Measurements from ENCODE around the gene TNS2. TPM values are rescaled to one million over a fixed set of nuclear protein-coding genes. Genes with fewer than 3 reads are reported as not detected.
A peak's percentile ranks its signal among the peaks of the same experiment; 100 is the strongest.
"Not testable (repeated sequence)": the region's sequence is repeated elsewhere in the genome, so short reads cannot be mapped to it uniquely, and the experiment has no call there.

TNS2 gene
- total RNA-seq, 2 experiments from 2014 or later, result 1.0 to 1.4 TPM

- Mint-ChIP-seq H3K36me3 (ENCODE audit: low read depth) (peaks cover 56% of the 10 kb centered on the region), H3K9me3 (ENCODE audit: insufficient read depth) (no peaks in the 10 kb centered on the region), H3K27ac (no peak overlapping the region), H3K4me3 (no peak overlapping the region), H3K27me3 (ENCODE audit: low read depth) (no peaks in the 10 kb centered on the region), H3K4me1 (ENCODE audit: low read depth) (peaks cover 54% of the 10 kb centered on the region)
- CTCF ChIA-PET, result no interaction called here
- DNase-seq (no peak), ATAC-seq (no peak)
- POLR2A ChIA-PET, result no interaction called here
These were observed 36.9 kb upstream of the TNS2 start for GRCh38 chr12:53012928-53013327.

- ATAC-seq (no peak), DNase-seq (no peak)
- POLR2A ChIA-PET, result interaction anchor here (0.6 to 1.0 kb wide), 3 partner anchors 9 to 442 kb away, joined by 4 read pairs; partner anchors contain the start of gene EIF4B
- H3K27me3 Mint-ChIP-seq (ENCODE audit: low read depth), result no peaks in the 10 kb centered on the region
- no peak overlapping the region for H3K4me3 Mint-ChIP-seq
- no peak overlapping the region for H3K27ac Mint-ChIP-seq
- H3K36me3 Mint-ChIP-seq (ENCODE audit: low read depth), result peaks cover 60% of the 10 kb centered on the region
- H3K9me3 Mint-ChIP-seq (ENCODE audit: insufficient read depth), result no peaks in the 10 kb centered on the region
- CTCF ChIA-PET, result interaction anchor here (0.6 to 1.3 kb wide), 3 partner anchors 31 to 501 kb away, joined by 3 read pairs; no protein-coding TSS in a partner anchor
- peaks cover 39% of the 10 kb centered on the region for H3K4me1 Mint-ChIP-seq (ENCODE audit: low read depth)
These were observed 35.2 kb upstream of the TNS2 start for GRCh38 chr12:53014709-53015108.

GRCh38 chr12:53025250-53025649 lies 24.6 kb upstream of the TNS2 start:
- Mint-ChIP-seq H3K4me3 (no peak overlapping the region), H3K36me3 (ENCODE audit: low read depth) (peaks cover 58% of the 10 kb centered on the region), H3K27me3 (ENCODE audit: low read depth) (no peaks in the 10 kb centered on the region), H3K27ac (no peak overlapping the region), H3K9me3 (ENCODE audit: insufficient read depth) (no peaks in the 10 kb centered on the region), H3K4me1 (ENCODE audit: low read depth) (no peaks in the 10 kb centered on the region)
- no peak for DNase-seq
- ChIA-PET CTCF (interaction anchor here (1.2 to 1.7 kb wide), 6 partner anchors 13 to 296 kb away, joined by 3 to 8 read pairs (median 4); partner anchors contain the start of gene AAAS), POLR2A (no interaction called here)
- no peak for ATAC-seq

- CTCF ChIA-PET, result interaction anchor here (0.7 to 1.9 kb wide), 3 partner anchors 9 to 39 kb away, joined by 3 to 6 read pairs (median 5); no protein-coding TSS in a partner anchor
- POLR2A ChIA-PET, result not testable (repeated sequence)
- H3K36me3 Mint-ChIP-seq (ENCODE audit: low read depth), result peaks cover 60% of the 10 kb centered on the region
These were observed 22.9 kb upstream of the TNS2 start for GRCh38 chr12:53027014-53027413.

GRCh38 chr12:53031616-53032015 lies 18.2 kb upstream of the TNS2 start:
- CTCF ChIA-PET, result interaction anchor here (1.4 kb wide), 2 partner anchors 14 to 16 kb away, joined by 4 read pairs; no protein-coding TSS in a partner anchor
- no peaks in the 10 kb centered on the region for H3K9me3 Mint-ChIP-seq (ENCODE audit: insufficient read depth)
- H3K27ac Mint-ChIP-seq, result no peak overlapping the region

More at GRCh38 chr12:53027014-53027413, 22.9 kb upstream of the TNS2 start:
- not testable (repeated sequence) for H3K27me3 Mint-ChIP-seq (ENCODE audit: low read depth); H3K4me3 Mint-ChIP-seq; H3K9me3 Mint-ChIP-seq (ENCODE audit: insufficient read depth); DNase-seq; H3K4me1 Mint-ChIP-seq (ENCODE audit: low read depth); ATAC-seq; H3K27ac Mint-ChIP-seq

GRCh38 chr12:53033832-53034231 lies 16.0 kb upstream of the TNS2 start:
- Mint-ChIP-seq H3K36me3 (ENCODE audit: low read depth) (peaks cover 66% of the 10 kb centered on the region), H3K4me1 (ENCODE audit: low read depth) (peaks cover 27% of the 10 kb centered on the region)
- H3K4me3 Mint-ChIP-seq; H3K27me3 Mint-ChIP-seq (ENCODE audit: low read depth); H3K27ac Mint-ChIP-seq; ATAC-seq; H3K9me3 Mint-ChIP-seq (ENCODE audit: insufficient read depth); DNase-seq; POLR2A ChIA-PET: not testable (repeated sequence)
- CTCF ChIA-PET, result interaction anchor here (0.7 to 1.0 kb wide), 2 partner anchors 12 to 32 kb away, joined by 3 read pairs; no protein-coding TSS in a partner anchor

More at GRCh38 chr12:53031616-53032015, 18.2 kb upstream of the TNS2 start:
- no peak for ATAC-seq
- H3K27me3 Mint-ChIP-seq (ENCODE audit: low read depth), result no peaks in the 10 kb centered on the region
- POLR2A ChIA-PET, result no interaction called here
- H3K4me1 Mint-ChIP-seq (ENCODE audit: low read depth), result peaks cover 7% of the 10 kb centered on the region
- DNase-seq, result no peak
- H3K36me3 Mint-ChIP-seq (ENCODE audit: low read depth), result peaks cover 64% of the 10 kb centered on the region
- H3K4me3 Mint-ChIP-seq, result no peak overlapping the region

- CTCF ChIA-PET, result interaction anchor here (1.0 kb wide), 1 partner anchor 31 kb away, joined by 3 read pairs; no protein-coding TSS in a partner anchor
- H3K9me3 Mint-ChIP-seq (ENCODE audit: insufficient read depth), result no peaks in the 10 kb centered on the region
- peak overlapping the region; percentile 77 for H3K27ac Mint-ChIP-seq
- H3K27me3 Mint-ChIP-seq (ENCODE audit: low read depth), result no peaks in the 10 kb centered on the region
- H3K4me1 Mint-ChIP-seq (ENCODE audit: low read depth), result peaks cover 34% of the 10 kb centered on the region
- ATAC-seq (no peak), DNase-seq (no peak)
- H3K4me3 Mint-ChIP-seq, result no peak overlapping the region
- POLR2A ChIA-PET, result no interaction called here
- H3K36me3 Mint-ChIP-seq (ENCODE audit: low read depth), result peaks cover 72% of the 10 kb centered on the region
These were observed 15.4 kb upstream of the TNS2 start for GRCh38 chr12:53034459-53034858.

- ChIA-PET CTCF (interaction anchor here (1.8 to 3.3 kb wide), 3 partner anchors 10 to 66 kb away, joined by 5 to 18 read pairs (median 11); partner anchors contain the start of genes EIF4B and SOAT2), POLR2A (no interaction called here)
- ATAC-seq, result no peak
- Mint-ChIP-seq H3K9me3 (ENCODE audit: insufficient read depth) (no peaks in the 10 kb centered on the region), H3K4me1 (ENCODE audit: low read depth) (peaks cover 38% of the 10 kb centered on the region), H3K4me3 (no peak overlapping the region), H3K27ac (no peak overlapping the region), H3K36me3 (ENCODE audit: low read depth) (peaks cover 74% of the 10 kb centered on the region), H3K27me3 (ENCODE audit: low read depth) (no peaks in the 10 kb centered on the region)
- no peak for DNase-seq
These were observed 13.1 kb upstream of the TNS2 start for GRCh38 chr12:53036802-53037201.

GRCh38 chr12:53039851-53040250 lies 10.0 kb upstream of the TNS2 start:
- Mint-ChIP-seq H3K27me3 (ENCODE audit: low read depth) (no peaks in the 10 kb centered on the region), H3K4me3 (no peak overlapping the region), H3K4me1 (ENCODE audit: low read depth) (peaks cover 33% of the 10 kb centered on the region), H3K9me3 (ENCODE audit: insufficient read depth) (no peaks in the 10 kb centered on the region), H3K36me3 (ENCODE audit: low read depth) (peaks cover 61% of the 10 kb centered on the region), H3K27ac (peak overlapping the region; percentile 50)
- POLR2A ChIA-PET, result no interaction called here
- CTCF ChIA-PET, result interaction anchor here (1.1 to 3.3 kb wide), 6 partner anchors 8 to 155 kb away, joined by 3 to 18 read pairs (median 8); partner anchors contain the start of gene EIF4B
- DNase-seq, result no peak
- no peak for ATAC-seq

- Mint-ChIP-seq H3K4me1 (ENCODE audit: low read depth) (peaks cover 34% of the 10 kb centered on the region), H3K27me3 (ENCODE audit: low read depth) (peaks cover 6% of the 10 kb centered on the region), H3K27ac (no peak overlapping the region), H3K36me3 (ENCODE audit: low read depth) (peaks cover 42% of the 10 kb centered on the region), H3K4me3 (no peak overlapping the region), H3K9me3 (ENCODE audit: insufficient read depth) (no peaks in the 10 kb centered on the region)
- ChIA-PET CTCF (interaction anchor here (1.1 kb wide), 1 partner anchor 23 kb away, joined by 4 read pairs; no protein-coding TSS in a partner anchor), POLR2A (interaction anchor here (1.4 kb wide), 1 partner anchor 12 kb away, joined by 3 read pairs; no protein-coding TSS in a partner anchor)
- ATAC-seq (no peak), DNase-seq (no peak)
These were observed 7.0 kb upstream of the TNS2 start for GRCh38 chr12:53042607-53043454.

- Mint-ChIP-seq H3K36me3 (ENCODE audit: low read depth) (peaks cover 31% of the 10 kb centered on the region), H3K4me3 (no peak overlapping the region), H3K27ac (no peak overlapping the region), H3K9me3 (ENCODE audit: insufficient read depth) (no peaks in the 10 kb centered on the region), H3K27me3 (ENCODE audit: low read depth) (peaks cover 6% of the 10 kb centered on the region), H3K4me1 (ENCODE audit: low read depth) (peaks cover 28% of the 10 kb centered on the region)
- no peak for ATAC-seq
- no peak for DNase-seq
- CTCF ChIA-PET, result interaction anchor here (2.5 to 2.6 kb wide), 2 partner anchors 10 to 22 kb away, joined by 10 to 14 read pairs; no protein-coding TSS in a partner anchor
- POLR2A ChIA-PET, result interaction anchor here (0.8 to 1.4 kb wide), 2 partner anchors 11 to 59 kb away, joined by 3 read pairs; partner anchors contain the start of gene SOAT2
These were observed 5.7 kb upstream of the TNS2 start for GRCh38 chr12:53044052-53044581.

Data from activated CD8-positive, alpha-beta T cell treated with anti-CD3 and anti-CD28 coated beads, Interleukin-2, amount 10 ng/mL, durations not matched to agents 7 days and 5 days (primary cell).